Fibroblast of skin of scalp (primary cell): ENCODE results near the gene EPX.
A peak's percentile ranks its signal among the peaks of the same experiment; 100 is the strongest.

Experiments used
- DNase-seq: peaks from one replicate; pipeline ENCODE4 v3.0.0-alpha.2; 2013

The EPX gene

DNA sequence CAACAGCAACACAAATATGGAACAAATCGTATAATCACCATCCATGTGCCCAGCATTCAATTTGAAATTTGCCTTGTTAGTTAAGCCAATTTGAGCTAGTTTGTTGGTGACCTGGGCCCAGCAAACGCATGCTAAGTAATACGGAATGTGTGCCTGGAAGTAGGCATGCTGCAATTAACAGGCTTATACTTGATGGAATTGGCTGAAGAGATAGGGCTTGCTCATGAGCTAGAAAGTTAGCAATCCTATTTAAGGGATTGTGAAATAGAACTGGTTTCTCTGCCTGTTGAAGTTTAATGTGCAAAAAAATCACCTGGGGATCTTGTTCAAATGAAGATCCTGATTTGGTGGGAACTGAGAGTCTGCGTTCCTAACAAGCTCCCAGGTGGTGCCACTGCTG lies 37.4 kb downstream of the EPX start:
- DNase-seq = no peak

- DNase-seq = peak; percentile 35
Observed at GRCh38 chr17:58231641-58232040, 39.1 kb downstream of the EPX start.

DNA sequence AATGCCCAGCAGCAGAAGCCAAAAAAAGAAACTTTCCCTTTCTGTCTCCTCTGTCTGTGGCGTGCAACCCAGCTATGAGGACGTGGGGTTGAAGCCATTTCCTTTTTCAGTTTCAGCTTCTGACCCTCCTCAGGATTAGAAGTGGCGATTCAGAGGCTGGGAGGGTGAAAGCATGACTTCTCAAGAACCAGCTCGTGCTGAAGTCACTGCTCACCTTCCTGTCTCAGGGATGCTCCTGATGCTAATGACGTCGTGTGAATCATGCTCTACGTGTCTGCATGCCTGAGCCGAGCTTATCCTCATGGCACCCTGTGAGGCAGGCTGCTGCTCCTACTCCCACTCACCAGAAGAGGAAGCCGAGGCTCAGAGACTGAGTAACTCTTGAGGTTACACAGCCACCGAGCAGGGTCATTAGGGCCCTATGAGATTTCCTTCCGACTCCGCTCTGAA lies 40.2 kb downstream of the EPX start:
- peak; percentile 59 for DNase-seq

DNA sequence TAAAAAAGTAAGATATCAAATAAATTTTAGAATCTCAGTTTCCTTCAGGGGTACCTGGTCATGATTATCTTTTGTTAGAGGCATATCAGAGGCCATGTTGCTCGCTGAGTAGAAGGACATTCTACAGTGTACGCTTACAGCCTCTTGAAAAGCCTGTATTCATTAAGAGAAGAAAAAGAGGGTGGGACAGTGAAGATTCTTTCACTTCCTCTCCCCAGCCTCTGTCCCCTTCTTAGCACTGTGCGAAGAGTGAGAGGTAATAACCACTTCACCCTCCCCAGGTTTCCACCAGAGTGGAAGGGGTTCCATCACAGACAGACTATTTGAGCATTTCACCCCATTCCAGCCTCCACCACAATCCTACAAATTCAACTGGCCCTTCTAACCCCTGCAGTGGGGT lies 41.0 kb downstream of the EPX start:
- no peak for DNase-seq

- no peak for DNase-seq
Observed at GRCh38 chr17:58234512-58234911, 42.0 kb downstream of the EPX start.

- no peak for DNase-seq
Observed at GRCh38 chr17:58235821-58236220, 43.3 kb downstream of the EPX start.

DNA sequence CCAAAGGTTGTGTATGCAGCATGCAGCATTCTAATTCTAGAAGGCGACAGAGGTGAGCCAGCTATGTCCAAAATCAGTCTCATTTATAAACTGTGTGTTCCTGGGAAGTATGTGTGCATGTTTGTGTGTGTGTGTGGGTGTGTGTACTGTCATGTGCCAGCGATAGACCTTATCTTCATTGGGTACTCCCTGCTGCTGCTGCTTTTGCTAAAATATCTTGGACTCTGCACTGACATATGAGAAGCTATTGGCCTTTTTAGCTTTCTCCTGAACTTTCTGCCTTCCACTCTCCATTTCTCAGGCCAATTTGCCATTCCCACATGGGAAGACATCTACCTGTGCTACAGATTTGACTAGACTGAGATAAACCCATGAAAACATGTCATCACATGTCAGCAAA lies 43.9 kb downstream of the EPX start:
- no peak for DNase-seq

GRCh38 chr17:58238147-58238634 lies 45.7 kb downstream of the EPX start, which contains the start of gene LPO:
Gene LPO (plus strand): TSS chr17:58238584. CDS start chr17:58242980, 4,396 bp downstream.
- no peak for DNase-seq

- DNase-seq = no peak
Observed at GRCh38 chr17:58239987-58240386, 47.5 kb downstream of the EPX start.

- DNase-seq = no peak
Observed at GRCh38 chr17:58242171-58242784, 49.8 kb downstream of the EPX start.

GRCh38 chr17:58244963-58245362 lies 52.4 kb downstream of the EPX start:
- no peak for DNase-seq

DNA sequence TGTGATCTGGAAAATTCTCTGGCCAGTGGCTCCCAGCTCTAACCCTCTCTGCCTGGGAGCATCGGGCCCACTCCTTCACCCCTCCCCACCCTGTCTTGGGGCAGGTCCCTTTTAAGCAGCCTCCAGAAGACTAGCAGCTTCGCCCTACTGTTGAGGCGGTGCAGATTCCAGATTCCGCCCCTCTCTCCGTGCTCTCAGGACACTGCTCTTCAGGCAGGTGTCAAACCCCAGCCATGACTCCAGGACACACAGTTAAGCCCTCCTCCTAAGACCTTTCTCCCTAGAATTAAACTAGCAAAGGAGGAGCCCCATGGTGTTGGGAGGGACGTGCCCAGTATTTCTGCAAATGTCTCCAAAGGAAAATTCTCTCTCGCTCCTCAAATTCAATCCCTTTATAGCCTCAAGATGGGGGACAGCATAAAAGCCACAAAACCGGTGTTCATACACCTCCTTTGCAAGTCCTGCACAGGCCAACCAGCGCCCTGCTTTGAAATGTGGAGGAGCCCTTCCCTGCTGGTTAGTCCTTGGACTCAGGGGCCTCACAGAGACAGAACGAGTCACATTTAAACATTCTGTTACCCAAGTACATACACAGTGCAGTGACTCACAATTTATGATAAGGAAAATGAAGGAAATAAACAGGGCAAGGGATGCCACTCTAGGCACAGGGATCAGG lies 53.0 kb downstream of the EPX start:
- DNase-seq = no peak

DNA sequence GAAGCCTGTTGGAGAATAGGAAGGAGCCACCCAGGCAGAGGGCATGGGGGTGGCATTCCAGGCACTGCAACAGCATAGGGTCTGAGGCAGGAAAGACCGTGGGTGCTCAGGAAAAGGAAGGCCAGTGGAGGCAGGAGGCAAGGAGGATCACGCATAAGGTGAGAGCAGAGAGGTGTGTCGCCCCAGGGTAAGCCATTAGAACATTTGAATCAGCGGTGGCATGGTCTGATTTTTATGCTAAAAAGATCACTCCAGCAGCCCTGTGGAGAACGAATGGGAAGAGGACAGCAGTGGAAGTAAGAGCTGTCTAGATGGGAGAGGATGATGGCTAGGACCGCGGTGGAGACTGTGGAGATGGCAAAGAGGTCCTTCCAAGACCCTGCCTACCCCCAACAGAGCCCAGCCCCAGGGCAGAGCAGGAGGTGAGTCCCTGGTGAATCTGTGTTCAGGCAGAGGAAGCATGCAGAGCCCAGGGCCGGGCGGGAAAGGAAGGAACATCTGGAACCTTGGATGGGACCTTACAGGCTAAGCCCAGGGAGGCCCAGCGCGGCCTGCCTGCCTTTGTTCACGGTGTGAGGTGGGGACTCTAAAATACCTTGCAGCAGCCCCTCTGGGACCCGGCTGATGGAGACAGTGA lies 53.7 kb downstream of the EPX start:
- DNase-seq = no peak

- no peak for DNase-seq
Observed at GRCh38 chr17:58246781-58247180, 54.3 kb downstream of the EPX start.

DNA sequence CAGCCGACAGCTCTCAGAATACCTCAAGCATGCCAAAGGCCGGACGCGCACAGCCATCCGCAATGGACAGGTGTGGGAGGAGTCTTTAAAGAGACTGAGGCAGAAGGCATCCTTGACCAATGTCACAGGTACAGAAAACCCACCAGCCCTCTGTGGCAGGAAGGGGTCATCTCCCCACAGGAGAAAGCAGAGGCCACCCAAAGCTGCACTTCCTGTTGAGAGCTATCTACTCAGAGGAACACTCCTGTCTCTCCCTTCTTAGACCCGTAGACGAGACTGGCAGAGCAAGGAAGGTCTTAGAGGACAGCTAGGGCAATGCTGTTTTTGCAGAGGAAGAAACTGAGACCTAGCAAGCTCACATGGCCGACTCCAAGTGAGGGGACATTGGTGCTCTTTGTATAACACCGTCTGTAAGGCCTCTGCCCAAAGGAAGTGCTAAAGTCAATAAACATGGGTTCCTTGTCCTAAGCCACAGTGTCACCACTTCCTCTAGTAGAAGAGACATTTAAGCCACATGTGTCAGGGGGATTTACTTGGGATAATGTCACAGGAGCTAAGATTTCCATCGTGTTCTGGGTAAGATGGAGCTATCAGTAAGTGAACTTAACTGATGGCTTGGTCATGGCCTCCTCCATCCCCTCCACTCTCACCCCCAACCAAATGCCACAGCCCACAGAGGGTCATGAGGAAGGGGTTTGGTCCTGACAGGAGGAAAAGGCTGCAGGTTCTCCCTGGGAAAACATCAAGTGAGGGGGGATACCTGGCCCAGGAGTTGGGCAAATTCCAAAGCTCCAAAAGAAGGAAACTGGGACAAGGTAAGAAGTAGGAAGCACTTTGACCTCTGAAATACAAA lies 55.2 kb downstream of the EPX start:
- DNase-seq = no peak

DNA sequence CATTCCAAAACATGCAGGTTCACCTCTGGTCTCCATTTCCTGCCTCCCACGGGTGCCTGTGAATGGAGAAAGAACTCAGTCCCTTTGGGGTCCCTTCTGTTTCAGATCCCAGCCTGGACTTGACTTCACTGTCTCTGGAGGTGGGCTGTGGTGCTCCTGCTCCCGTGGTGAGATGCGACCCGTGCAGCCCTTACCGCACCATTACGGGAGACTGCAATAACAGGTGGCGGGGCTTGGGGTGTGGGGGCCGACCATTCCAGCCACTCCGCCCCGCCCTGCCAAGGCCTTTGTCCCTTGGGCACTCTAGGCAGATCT lies 56.4 kb downstream of the EPX start:
- DNase-seq = no peak

DNA sequence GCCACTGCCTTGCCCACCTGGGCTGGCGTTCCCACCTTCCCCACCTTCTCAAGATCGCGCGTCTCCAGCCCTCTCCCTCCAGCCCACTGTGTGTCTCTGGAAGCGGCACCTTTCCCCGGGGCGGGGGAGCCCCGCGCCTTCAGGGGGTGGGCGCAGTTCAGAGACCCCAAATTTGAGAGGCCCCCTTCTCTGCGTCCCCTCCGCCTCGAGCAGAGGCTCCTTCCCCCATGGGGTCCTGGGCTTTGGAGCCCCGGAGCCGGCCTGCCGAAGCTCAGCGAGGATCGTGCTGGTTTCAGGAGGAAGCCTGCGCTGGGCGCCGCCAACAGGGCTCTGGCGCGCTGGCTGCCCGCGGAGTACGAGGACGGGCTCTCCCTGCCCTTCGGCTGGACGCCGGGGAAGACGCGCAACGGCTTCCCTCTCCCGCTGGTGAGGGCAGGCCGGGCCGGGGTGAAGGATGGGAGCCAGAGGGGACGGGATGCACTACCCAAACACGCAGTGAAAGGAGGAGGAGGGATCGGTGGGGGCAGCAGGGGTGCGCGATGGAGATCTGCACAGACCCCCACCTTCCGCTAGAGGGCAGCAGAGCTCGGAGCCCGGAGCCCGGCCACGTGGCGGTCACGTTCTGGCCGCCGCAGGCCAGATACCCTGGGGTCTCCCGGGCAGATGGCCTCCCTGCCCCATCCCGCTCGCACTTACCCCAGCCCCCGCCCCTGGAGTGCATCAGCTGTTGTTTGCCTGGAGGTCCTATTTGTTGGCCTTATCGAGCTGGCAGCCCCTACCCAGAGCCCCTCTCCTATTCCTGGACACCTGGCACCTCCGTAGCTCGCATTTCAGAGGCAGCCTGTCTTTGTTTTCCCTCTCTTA lies 57.0 kb downstream of the EPX start:
- DNase-seq = peak; percentile 58

DNA sequence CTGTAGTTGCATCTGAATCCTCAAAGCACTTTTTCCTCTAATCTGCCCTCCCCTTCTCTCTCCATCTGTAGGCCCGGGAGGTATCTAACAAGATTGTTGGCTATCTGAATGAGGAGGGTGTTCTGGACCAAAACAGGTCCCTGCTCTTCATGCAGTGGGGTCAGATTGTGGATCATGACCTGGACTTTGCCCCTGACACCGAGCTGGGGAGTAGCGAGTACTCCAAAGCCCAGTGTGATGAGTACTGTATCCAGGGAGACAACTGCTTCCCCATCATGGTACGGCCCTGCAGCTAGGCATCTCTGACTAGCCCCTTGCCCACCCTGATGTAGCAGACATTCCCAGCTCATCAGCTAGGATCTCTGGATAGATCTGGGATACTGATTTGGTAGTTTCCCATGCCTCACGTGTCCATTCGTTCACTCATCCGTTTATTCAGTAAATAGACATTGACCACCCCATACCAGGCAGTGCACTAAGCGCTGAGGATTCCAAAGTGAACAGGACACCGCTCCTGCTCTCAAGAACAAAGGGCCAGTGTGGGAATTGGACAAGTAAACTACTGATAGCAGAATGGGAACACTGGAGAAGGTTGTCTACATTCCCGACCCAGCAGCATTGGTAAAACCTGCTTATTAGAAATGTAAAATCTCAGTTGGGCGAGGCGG lies 58.0 kb downstream of the EPX start:
- DNase-seq = no peak

DNA sequence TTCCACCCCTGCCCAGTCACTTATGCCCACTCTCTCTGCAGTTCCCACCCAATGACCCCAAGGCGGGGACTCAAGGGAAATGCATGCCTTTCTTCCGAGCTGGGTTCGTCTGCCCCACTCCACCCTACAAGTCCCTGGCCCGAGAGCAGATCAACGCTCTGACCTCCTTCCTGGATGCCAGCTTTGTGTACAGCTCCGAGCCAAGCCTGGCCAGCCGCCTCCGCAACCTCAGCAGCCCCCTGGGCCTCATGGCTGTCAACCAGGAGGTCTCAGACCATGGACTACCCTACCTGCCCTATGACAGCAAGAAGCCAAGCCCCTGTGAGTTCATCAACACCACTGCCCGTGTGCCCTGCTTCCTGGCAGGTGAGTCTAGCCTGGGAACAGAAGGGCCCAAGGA lies 59.6 kb downstream of the EPX start:
- DNase-seq = no peak

GRCh38 chr17:58253082-58253481 lies 60.6 kb downstream of the EPX start:
- DNase-seq = no peak
